SH-SY5Y (cell line): ENCODE measurements around the gene NUDT8.

Source experiments
- GATA2 ChIP-seq: IDR thresholded peaks from 2 replicates; pipeline ENCODE4 v1.6.1; 2011; ENCODE audit warnings: mild to moderate bottlenecking, low read depth, low read length
- GATA3 ChIP-seq: IDR thresholded peaks from 2 replicates; pipeline ENCODE4 v1.6.1; 2011; ENCODE audit warnings: low read depth, mild to moderate bottlenecking, low read length, moderate library complexity

DNA sequence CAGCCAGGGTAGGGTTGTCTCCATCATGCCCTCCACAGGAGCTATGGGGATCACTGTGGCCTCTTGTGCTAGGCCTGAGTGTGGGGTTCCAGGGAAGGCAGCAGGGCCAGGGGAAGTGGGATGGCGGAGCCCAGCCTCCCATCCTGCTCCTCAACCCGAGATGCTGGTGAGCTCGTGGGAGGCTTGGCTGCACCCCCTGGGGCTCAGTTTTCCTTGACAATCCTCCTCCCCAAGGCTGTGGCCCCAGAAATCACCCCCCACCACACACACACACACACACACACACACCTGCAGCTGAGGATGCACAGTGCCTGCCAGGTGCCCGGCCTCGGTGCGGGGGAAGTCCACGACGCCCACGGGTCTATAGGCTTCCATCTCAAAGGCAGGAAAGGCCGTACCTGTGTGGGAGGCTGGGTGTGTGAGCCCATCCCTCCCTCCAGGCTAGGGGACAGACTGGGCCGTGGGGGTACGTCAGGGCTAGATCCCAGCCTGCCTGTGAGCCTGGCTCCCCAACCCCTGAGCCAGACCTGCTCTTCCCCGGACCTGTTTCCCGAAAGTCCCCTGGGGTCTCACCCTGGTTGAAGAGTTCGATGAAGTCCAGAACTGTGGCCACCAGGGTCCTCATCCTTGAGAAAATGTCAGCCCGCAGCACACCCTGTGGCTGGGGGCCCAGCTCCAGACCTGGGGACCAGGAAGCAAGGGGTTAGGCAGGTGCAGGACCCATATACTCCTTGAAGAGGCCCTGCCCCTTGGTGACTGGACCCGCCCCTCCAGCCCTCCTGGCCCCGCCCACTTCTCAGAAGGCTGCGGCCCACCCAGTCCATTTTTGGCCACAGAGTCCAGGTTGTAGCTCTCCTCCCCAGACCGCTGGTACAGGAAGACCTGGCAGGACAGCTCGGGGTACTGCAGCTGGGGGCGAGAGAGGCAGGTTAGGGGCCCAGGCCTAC lies 15.0 kb upstream of the NUDT8 start:
- no peak for TF ChIP-seq GATA3
- no peak for TF ChIP-seq GATA2
